ENCODE results near the gene RFX2.

RFX2 gene

DNA sequence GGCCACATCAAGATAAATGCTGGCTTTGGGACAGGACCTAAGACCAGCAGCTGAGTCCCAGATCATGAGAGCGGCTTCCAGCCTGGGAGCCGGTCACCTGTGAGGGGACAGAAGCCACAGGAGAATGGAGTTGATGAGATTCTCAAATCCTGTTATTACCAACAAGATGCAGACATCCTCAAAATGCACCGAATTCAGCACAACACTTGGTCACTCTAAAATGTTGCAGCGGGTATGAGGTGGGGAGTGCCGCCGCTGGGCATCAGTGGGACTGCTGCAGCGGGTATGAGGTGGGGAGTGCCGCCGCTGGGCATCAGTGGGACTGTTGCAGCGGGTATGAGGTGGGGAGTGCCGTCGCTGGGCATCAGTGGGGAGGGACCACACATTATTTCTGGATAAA lies 153.6 kb downstream of the RFX2 start:
- TF ChIP-seq FOXA1 (IDR thresholded peaks at IDR 0.05), result no peak
- TF ChIP-seq CTBP1 (IDR thresholded peaks at IDR 0.05; ENCODE audit: borderline replicate concordance), result no peak
- TF ChIP-seq TARDBP (IDR thresholded peaks at IDR 0.05), result no peak
- TF ChIP-seq SUZ12 (IDR thresholded peaks at IDR 0.05), result no peak
- no peak for TF ChIP-seq HDGF (IDR thresholded peaks at IDR 0.05; ENCODE audit: borderline replicate concordance)
- ChIA-PET CTCF (interaction anchor here (1.1 to 4.3 kb wide), 3 partner anchors 9 to 23 kb away, joined by 3 to 20 read pairs (median 4); no protein-coding TSS in a partner anchor), POLR2A (no interaction called here)
- DNase-seq (ENCODE audit: extremely low spot score), result no peak

GRCh38 chr19:5956323-5956722 lies 154.0 kb downstream of the RFX2 start:
- TF ChIP-seq FOXK2 (IDR thresholded peaks at IDR 0.05), result no peak
- no peak for TF ChIP-seq FOXM1 (IDR thresholded peaks at IDR 0.05; ENCODE audit: borderline replicate concordance)
- TF ChIP-seq ARNT (IDR thresholded peaks at IDR 0.05), result no peak
- no peak for TF ChIP-seq CTBP1 (IDR thresholded peaks at IDR 0.05; ENCODE audit: borderline replicate concordance)
- no peak for TF ChIP-seq NFRKB (IDR thresholded peaks at IDR 0.05)
- ChIA-PET POLR2A (no interaction called here), CTCF (interaction anchor here (1.1 to 4.3 kb wide), 3 partner anchors 9 to 24 kb away, joined by 3 to 20 read pairs (median 4); no protein-coding TSS in a partner anchor)
- no peak for DNase-seq (ENCODE audit: extremely low spot score)

- ChIA-PET CTCF (interaction anchor here (4.3 kb wide), 1 partner anchor 12 kb away, joined by 20 read pairs; no protein-coding TSS in a partner anchor), POLR2A (no interaction called here)
- TF ChIP-seq NFRKB (IDR thresholded peaks at IDR 0.05) (no peak), L3MBTL2 (conservative IDR thresholded peaks at IDR 0.05) (no peak), FOXA1 (IDR thresholded peaks at IDR 0.05) (no peak), BHLHE40 (IDR thresholded peaks at IDR 0.05; ENCODE audit: borderline replicate concordance) (no peak), LEF1 (IDR thresholded peaks at IDR 0.05; ENCODE audit: borderline replicate concordance) (no peak), FOXM1 (IDR thresholded peaks at IDR 0.05; ENCODE audit: borderline replicate concordance) (no peak), ZNF384 (IDR thresholded peaks at IDR 0.05) (no peak), FOXK2 (IDR thresholded peaks at IDR 0.05) (no peak), CTBP1 (IDR thresholded peaks at IDR 0.05; ENCODE audit: borderline replicate concordance) (no peak), ARNT (IDR thresholded peaks at IDR 0.05) (no peak), PKNOX1 (IDR thresholded peaks at IDR 0.05) (no peak), SUZ12 (IDR thresholded peaks at IDR 0.05) (no peak), TARDBP (IDR thresholded peaks at IDR 0.05) (no peak), HDGF (IDR thresholded peaks at IDR 0.05; ENCODE audit: borderline replicate concordance) (no peak), ELF4 (IDR thresholded peaks at IDR 0.05) (no peak), SP1 (IDR thresholded peaks at IDR 0.05) (no peak)
- no peak for DNase-seq (ENCODE audit: extremely low spot score)
These were observed 154.7 kb downstream of the RFX2 start for GRCh38 chr19:5955636-5955935.

DNA sequence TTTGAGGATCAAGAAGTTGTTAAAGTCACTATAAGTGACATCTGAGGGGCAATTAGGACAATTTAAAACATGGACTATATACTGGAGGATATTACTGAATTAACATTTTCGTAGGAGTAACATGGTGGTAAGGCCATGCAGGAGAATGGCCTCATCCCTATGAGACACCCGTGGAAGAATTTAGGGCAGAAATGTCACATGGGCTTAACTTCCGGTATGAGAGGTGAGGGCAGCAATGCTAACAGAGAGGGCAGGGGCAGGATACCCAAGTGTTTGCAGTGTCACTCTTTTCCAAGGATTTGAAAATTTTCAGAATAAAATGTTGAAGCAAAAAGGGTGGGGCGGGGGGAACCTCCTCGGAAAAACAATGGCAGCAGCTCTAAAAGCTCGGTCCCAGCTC lies 156.0 kb downstream of the RFX2 start:
- no peak for TF ChIP-seq FOXA1 (IDR thresholded peaks at IDR 0.05)
- no peak for TF ChIP-seq PKNOX1 (IDR thresholded peaks at IDR 0.05)
- no peak for TF ChIP-seq ZNF384 (IDR thresholded peaks at IDR 0.05)
- TF ChIP-seq NFRKB (IDR thresholded peaks at IDR 0.05), result no peak
- no peak for TF ChIP-seq FOXK2 (IDR thresholded peaks at IDR 0.05)
- no peak for TF ChIP-seq TARDBP (IDR thresholded peaks at IDR 0.05)
- TF ChIP-seq LEF1 (IDR thresholded peaks at IDR 0.05; ENCODE audit: borderline replicate concordance), result no peak
- TF ChIP-seq HDGF (IDR thresholded peaks at IDR 0.05; ENCODE audit: borderline replicate concordance), result no peak
- TF ChIP-seq ELF4 (IDR thresholded peaks at IDR 0.05), result no peak
- no peak for TF ChIP-seq SUZ12 (IDR thresholded peaks at IDR 0.05)
- no peak for TF ChIP-seq BHLHE40 (IDR thresholded peaks at IDR 0.05; ENCODE audit: borderline replicate concordance)
- TF ChIP-seq SP1 (IDR thresholded peaks at IDR 0.05), result no peak
- no peak for TF ChIP-seq L3MBTL2 (conservative IDR thresholded peaks at IDR 0.05)
- TF ChIP-seq CTBP1 (IDR thresholded peaks at IDR 0.05; ENCODE audit: borderline replicate concordance), result no peak
- no peak for DNase-seq (ENCODE audit: extremely low spot score)
- ChIA-PET CTCF (interaction anchor here (0.6 kb wide), 1 partner anchor 180 kb away, joined by 6 read pairs; no protein-coding TSS in a partner anchor), POLR2A (interaction anchor here (0.6 kb wide), 1 partner anchor 67 kb away, joined by 3 read pairs; no protein-coding TSS in a partner anchor)

DNA sequence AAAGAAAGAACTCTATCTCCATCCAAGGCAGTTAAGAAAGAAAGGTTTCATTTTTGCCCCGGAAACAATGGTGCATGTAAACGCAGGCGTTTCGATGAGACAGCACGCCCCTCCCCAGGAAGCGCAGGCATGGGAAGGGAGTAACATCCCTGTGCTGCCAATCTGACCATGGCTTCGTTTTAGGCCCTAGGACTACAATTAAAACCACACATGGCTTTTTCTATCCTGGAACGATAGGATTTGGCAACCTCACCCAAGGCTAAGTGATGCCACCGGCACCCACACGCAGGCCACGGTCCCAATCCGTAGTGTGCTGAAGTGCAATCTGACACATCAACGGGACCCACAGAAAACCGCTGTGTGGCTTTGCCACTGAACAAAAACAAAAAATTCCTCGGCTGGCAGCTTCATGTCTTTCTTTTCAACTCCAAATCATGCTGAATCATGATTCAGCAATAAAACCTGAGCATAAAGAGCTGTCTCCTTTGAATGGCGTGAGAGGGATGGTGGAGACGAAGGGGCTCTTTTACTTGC lies 156.6 kb downstream of the RFX2 start:
- TF ChIP-seq FOXA1 (IDR thresholded peaks at IDR 0.05), result no peak
- no peak for TF ChIP-seq ARNT (IDR thresholded peaks at IDR 0.05)
- no peak for TF ChIP-seq CTBP1 (IDR thresholded peaks at IDR 0.05; ENCODE audit: borderline replicate concordance)
- no peak for TF ChIP-seq SUZ12 (IDR thresholded peaks at IDR 0.05)
- TF ChIP-seq TARDBP (IDR thresholded peaks at IDR 0.05), result no peak
- ChIA-PET POLR2A (interaction anchor here (0.6 kb wide), 1 partner anchor 67 kb away, joined by 3 read pairs; no protein-coding TSS in a partner anchor), CTCF (interaction anchor here (1.0 kb wide), 1 partner anchor 149 kb away, joined by 3 read pairs; no protein-coding TSS in a partner anchor)
- DNase-seq (ENCODE audit: extremely low spot score), result no peak

GRCh38 chr19:5953030-5953589 lies 157.2 kb downstream of the RFX2 start:
- no peak for DNase-seq (ENCODE audit: extremely low spot score)
- ChIA-PET CTCF (interaction anchor here (0.9 to 1.0 kb wide), 2 partner anchors 15 to 149 kb away, joined by 3 read pairs; no protein-coding TSS in a partner anchor), POLR2A (no interaction called here)
- no peak for TF ChIP-seq HDGF (IDR thresholded peaks at IDR 0.05; ENCODE audit: borderline replicate concordance)
- no peak for TF ChIP-seq CTBP1 (IDR thresholded peaks at IDR 0.05; ENCODE audit: borderline replicate concordance)
- TF ChIP-seq NFRKB (IDR thresholded peaks at IDR 0.05), result no peak
- no peak for TF ChIP-seq SP1 (IDR thresholded peaks at IDR 0.05)
- no peak for TF ChIP-seq ELF4 (IDR thresholded peaks at IDR 0.05)
- no peak for TF ChIP-seq ZNF384 (IDR thresholded peaks at IDR 0.05)
- TF ChIP-seq TARDBP (IDR thresholded peaks at IDR 0.05), result no peak
- TF ChIP-seq FOXM1 (IDR thresholded peaks at IDR 0.05; ENCODE audit: borderline replicate concordance), result no peak
- no peak for TF ChIP-seq ARNT (IDR thresholded peaks at IDR 0.05)
- TF ChIP-seq SUZ12 (IDR thresholded peaks at IDR 0.05), result no peak
- TF ChIP-seq FOXA1 (IDR thresholded peaks at IDR 0.05), result no peak
- no peak for TF ChIP-seq FOXK2 (IDR thresholded peaks at IDR 0.05)
- no peak for TF ChIP-seq PKNOX1 (IDR thresholded peaks at IDR 0.05)
- TF ChIP-seq L3MBTL2 (conservative IDR thresholded peaks at IDR 0.05), result no peak
- no peak for TF ChIP-seq LEF1 (IDR thresholded peaks at IDR 0.05; ENCODE audit: borderline replicate concordance)
- TF ChIP-seq BHLHE40 (IDR thresholded peaks at IDR 0.05; ENCODE audit: borderline replicate concordance), result no peak
